Measurements from ENCODE around the gene UNC119. TPM values are rescaled to one million over a fixed set of nuclear protein-coding genes. Genes with fewer than 3 reads are reported as not detected.

The UNC119 gene
- total and polyA plus RNA-seq, 7 donors: 1.9 to 7.8 (median 2.6) TPM

GRCh38 chr17:28498652-28499363 is 53.6 kb downstream of the UNC119 start:
- intact Hi-C loops (cut with DNase I): loop anchor here (5.0 kb wide), 2 partner anchors 98 to 113 kb away; partner anchors contain the start of genes RSKR (in 1 of the 2) and SPAG5 (in 1 of the 2)
- peaks cover 0 to 6% (median 0%) of the 10 kb centered on the region in 3 donors for H3K27me3 ChIP-seq (ENCODE audit: insufficient read depth in 3 of 3, low read length in 2 of 3)
- WGBS, 3 donors: 36 to 52% (median 51%) methylated on average over 12 of the region's 12 CpGs
- no peak for ATAC-seq
- no peak for DNase-seq
- H3K4me1 ChIP-seq: no peaks in the 10 kb centered on the region
- H3K9me3 ChIP-seq: no peaks in the 10 kb centered on the region
- H3K27ac ChIP-seq: no peak overlapping the region
- H3K4me3 ChIP-seq: no peak overlapping the region
- no peak for TF ChIP-seq CTCF (IDR thresholded peaks at IDR 0.05)
- H3K36me3 ChIP-seq (ENCODE audit: insufficient read depth in 1 of 2, low read depth in 1 of 2): no peaks in the 10 kb centered on the region

- Histone ChIP-seq H3K36me3 (ENCODE audit: insufficient read depth in 1 of 2, low read depth in 1 of 2) (no peaks in the 10 kb centered on the region), H3K4me3 (no peak overlapping the region), H3K27me3 (ENCODE audit: insufficient read depth in 3 of 3, low read length in 2 of 3) (peaks cover 0 to 6% (median 0%) of the 10 kb centered on the region in 3 donors), H3K27ac (no peak overlapping the region), H3K4me1 (no peaks in the 10 kb centered on the region), H3K9me3 (no peaks in the 10 kb centered on the region)
- 48 to 54% (median 52%) methylated on average over 9 of the region's 9 CpGs for WGBS, 3 donors
- no peak for ATAC-seq
- no peak for TF ChIP-seq CTCF (IDR thresholded peaks at IDR 0.05)
- intact Hi-C loops (cut with DNase I): loop anchor here (5.0 kb wide), 2 partner anchors 99 to 114 kb away; partner anchors contain the start of genes RSKR (in 1 of the 2) and SPAG5 (in 1 of the 2)
- no peak for DNase-seq
Observed at GRCh38 chr17:28497931-28498330, 54.5 kb downstream of the UNC119 start.

Other genes with a start within 250 kb of the UNC119 start
- gene TMEM97, start 233.4 kb downstream of the UNC119 start, total RNA-seq: 10 to 100 TPM in 2 of 4 donors, 1 to 10 TPM in 2; 3.9 to 13.5 (median 9.0) TPM
- gene TMEM97, start 233.4 kb downstream of the UNC119 start, polyA plus RNA-seq: 1 to 10 TPM; 4.0 to 9.0 (median 6.2) TPM
- 1 to 10 TPM; 4.4 to 8.7 (median 5.4) TPM for gene IFT20, start 217.2 kb downstream of the UNC119 start, total RNA-seq
- gene IFT20, start 217.2 kb downstream of the UNC119 start, polyA plus RNA-seq: 10 to 100 TPM in 1 of 3 donors, 1 to 10 TPM in 2; 6.3 to 32.1 (median 8.7) TPM
- 10 to 100 TPM; 23.3 to 32.6 (median 30.2) TPM for gene TNFAIP1, start 216.9 kb downstream of the UNC119 start, total RNA-seq
- 10 to 100 TPM; 13.0 to 21.3 (median 14.7) TPM for gene TNFAIP1, start 216.9 kb downstream of the UNC119 start, polyA plus RNA-seq
- gene POLDIP2, start 195.1 kb downstream of the UNC119 start, total RNA-seq: 100 to 1,000 TPM; 182 to 206 (median 190) TPM
- 100 to 1,000 TPM; 172 to 299 (median 204) TPM for gene POLDIP2, start 195.1 kb downstream of the UNC119 start, polyA plus RNA-seq
- gene SEBOX, start 187.4 kb downstream of the UNC119 start, total RNA-seq: not detected
- gene SEBOX, start 187.4 kb downstream of the UNC119 start, polyA plus RNA-seq: not detected
- 1 to 10 TPM in 1 of 4 donors, under 1 TPM in 1, not detected in 2; 0.24 to 1.2 TPM for gene VTN, start 182.3 kb downstream of the UNC119 start, total RNA-seq
- under 1 TPM; 0.06 to 0.18 (median 0.12) TPM for gene VTN, start 182.3 kb downstream of the UNC119 start, polyA plus RNA-seq
- 1 to 10 TPM; 1.8 to 2.2 (median 1.9) TPM for gene SARM1, start 180.9 kb downstream of the UNC119 start, total RNA-seq
- gene SARM1, start 180.9 kb downstream of the UNC119 start, polyA plus RNA-seq: under 1 TPM; 0.77 to 0.91 (median 0.82) TPM
- gene SLC46A1, start 146.4 kb downstream of the UNC119 start, total RNA-seq: 1 to 10 TPM; 2.7 to 4.2 (median 2.8) TPM
- gene SLC46A1, start 146.4 kb downstream of the UNC119 start, polyA plus RNA-seq: 1 to 10 TPM; 1.1 to 2.5 (median 1.4) TPM
- not detected for gene SLC13A2, start 79.0 kb downstream of the UNC119 start, total RNA-seq
- under 1 TPM in 1 of 3 donors, not detected in 2; 0.21 TPM for gene SLC13A2, start 79.0 kb downstream of the UNC119 start, polyA plus RNA-seq
- not detected for gene FOXN1, start 46.3 kb downstream of the UNC119 start, total RNA-seq
- not detected for gene FOXN1, start 46.3 kb downstream of the UNC119 start, polyA plus RNA-seq
- gene PIGS, start 18.9 kb upstream of the UNC119 start, total RNA-seq: 10 to 100 TPM; 30.5 to 44.9 (median 33.4) TPM
- 10 to 100 TPM; 16.7 to 37.1 (median 26.4) TPM for gene PIGS, start 18.9 kb upstream of the UNC119 start, polyA plus RNA-seq
- 1 to 10 TPM; 1.3 to 2.9 (median 2.0) TPM for gene ALDOC, start 24.3 kb upstream of the UNC119 start, total RNA-seq
- gene ALDOC, start 24.3 kb upstream of the UNC119 start, polyA plus RNA-seq: 1 to 10 TPM; 1.2 to 2.4 (median 1.7) TPM
- 1 to 10 TPM in 3 of 4 donors, under 1 TPM in 1; 0.71 to 1.5 (median 1.3) TPM for gene SPAG5, start 46.4 kb upstream of the UNC119 start, total RNA-seq
- 1 to 10 TPM in 1 of 3 donors, under 1 TPM in 2; 0.15 to 2.4 (median 0.40) TPM for gene SPAG5, start 46.4 kb upstream of the UNC119 start, polyA plus RNA-seq
- gene RSKR, start 61.6 kb upstream of the UNC119 start, total RNA-seq: 1 to 10 TPM; 3.9 to 7.6 (median 5.5) TPM
- gene RSKR, start 61.6 kb upstream of the UNC119 start, polyA plus RNA-seq: 1 to 10 TPM; 2.0 to 4.7 (median 2.0) TPM
- 100 to 1,000 TPM in 1 of 4 donors, 10 to 100 TPM in 3; 69.0 to 100 (median 96.0) TPM for gene BLTP2, start 92.5 kb upstream of the UNC119 start, total RNA-seq
- 10 to 100 TPM; 23.6 to 71.0 (median 34.5) TPM for gene BLTP2, start 92.5 kb upstream of the UNC119 start, polyA plus RNA-seq
- 10 to 100 TPM; 23.6 to 28.0 (median 26.7) TPM for gene SDF2, start 109.3 kb upstream of the UNC119 start, total RNA-seq
- gene SDF2, start 109.3 kb upstream of the UNC119 start, polyA plus RNA-seq: 10 to 100 TPM; 20.9 to 72.0 (median 43.2) TPM
- gene SUPT6H, start 109.6 kb upstream of the UNC119 start, total RNA-seq: 10 to 100 TPM; 66.1 to 77.4 (median 69.8) TPM
- 10 to 100 TPM; 28.6 to 70.7 (median 34.8) TPM for gene SUPT6H, start 109.6 kb upstream of the UNC119 start, polyA plus RNA-seq
- 1 to 10 TPM in 1 of 4 donors, under 1 TPM in 3; 0.21 to 1.1 (median 0.32) TPM for gene PROCA1, start 159.3 kb upstream of the UNC119 start, total RNA-seq
- gene PROCA1, start 159.3 kb upstream of the UNC119 start, polyA plus RNA-seq: under 1 TPM; 0.32 to 0.51 (median 0.36) TPM
- gene RAB34, start 165.2 kb upstream of the UNC119 start, total RNA-seq: 10 to 100 TPM in 1 of 4 donors, 1 to 10 TPM in 3; 7.8 to 12.2 (median 9.1) TPM
- gene RAB34, start 165.2 kb upstream of the UNC119 start, polyA plus RNA-seq: 10 to 100 TPM in 2 of 3 donors, 1 to 10 TPM in 1; 9.1 to 21.0 (median 10.6) TPM
- 1,000 to 10,000 TPM in 2 of 4 donors, 100 to 1,000 TPM in 2; 978 to 1,214 (median 1,068) TPM for gene RPL23A, start 167.4 kb upstream of the UNC119 start, total RNA-seq
- gene RPL23A, start 167.4 kb upstream of the UNC119 start, polyA plus RNA-seq: 1,000 to 10,000 TPM in 2 of 3 donors, 100 to 1,000 TPM in 1; 883 to 1,789 (median 1,153) TPM
- gene TLCD1, start 173.6 kb upstream of the UNC119 start, total RNA-seq: 1 to 10 TPM in 1 of 4 donors, under 1 TPM in 2, not detected in 1; 0.77 to 1.9 (median 0.88) TPM
- 1 to 10 TPM in 2 of 3 donors, under 1 TPM in 1; 0.68 to 2.4 (median 1.3) TPM for gene TLCD1, start 173.6 kb upstream of the UNC119 start, polyA plus RNA-seq
- gene NEK8, start 176.2 kb upstream of the UNC119 start, total RNA-seq: 1 to 10 TPM in 2 of 4 donors, under 1 TPM in 2; 0.60 to 1.5 (median 0.92) TPM
- gene NEK8, start 176.2 kb upstream of the UNC119 start, polyA plus RNA-seq: 1 to 10 TPM in 1 of 3 donors, under 1 TPM in 2; 0.21 to 1.1 (median 0.80) TPM
- 1 to 10 TPM; 1.4 to 6.7 (median 2.3) TPM for gene TRAF4, start 191.4 kb upstream of the UNC119 start, total RNA-seq
- 1 to 10 TPM; 1.6 to 3.3 (median 2.1) TPM for gene TRAF4, start 191.4 kb upstream of the UNC119 start, polyA plus RNA-seq

Data from psoas muscle (tissue), 8 donors.